ENCODE measurements around the gene PRRC2B.

PRRC2B gene

DNA sequence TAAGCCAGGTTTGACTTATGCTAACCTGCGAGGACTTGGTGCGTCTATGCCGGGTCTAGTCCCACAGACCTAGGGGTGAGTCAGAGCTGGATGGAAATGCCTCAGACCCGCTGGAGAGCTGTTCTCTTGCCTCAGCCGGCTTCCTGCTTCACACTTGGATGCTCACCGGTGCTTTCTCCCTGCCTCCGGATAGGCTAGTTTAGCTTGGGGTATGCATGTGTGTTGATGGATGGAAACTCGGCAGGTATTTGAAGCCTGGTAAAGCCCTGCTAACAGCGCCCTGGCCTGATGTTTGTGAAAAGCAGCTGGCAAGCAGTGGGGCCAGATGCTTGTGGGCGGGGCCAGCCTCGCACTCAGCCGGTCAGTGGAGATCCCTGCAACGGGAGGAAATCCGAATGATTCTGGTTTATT, 29.3 kb downstream of the PRRC2B start:
- TF ChIP-seq, protein P1, sequence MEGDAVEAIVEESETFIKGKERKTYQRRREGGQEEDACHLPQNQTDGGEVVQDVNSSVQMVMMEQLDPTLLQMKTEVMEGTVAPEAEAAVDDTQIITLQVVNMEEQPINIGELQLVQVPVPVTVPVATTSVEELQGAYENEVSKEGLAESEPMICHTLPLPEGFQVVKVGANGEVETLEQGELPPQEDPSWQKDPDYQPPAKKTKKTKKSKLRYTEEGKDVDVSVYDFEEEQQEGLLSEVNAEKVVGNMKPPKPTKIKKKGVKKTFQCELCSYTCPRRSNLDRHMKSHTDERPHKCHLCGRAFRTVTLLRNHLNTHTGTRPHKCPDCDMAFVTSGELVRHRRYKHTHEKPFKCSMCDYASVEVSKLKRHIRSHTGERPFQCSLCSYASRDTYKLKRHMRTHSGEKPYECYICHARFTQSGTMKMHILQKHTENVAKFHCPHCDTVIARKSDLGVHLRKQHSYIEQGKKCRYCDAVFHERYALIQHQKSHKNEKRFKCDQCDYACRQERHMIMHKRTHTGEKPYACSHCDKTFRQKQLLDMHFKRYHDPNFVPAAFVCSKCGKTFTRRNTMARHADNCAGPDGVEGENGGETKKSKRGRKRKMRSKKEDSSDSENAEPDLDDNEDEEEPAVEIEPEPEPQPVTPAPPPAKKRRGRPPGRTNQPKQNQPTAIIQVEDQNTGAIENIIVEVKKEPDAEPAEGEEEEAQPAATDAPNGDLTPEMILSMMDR (IDR thresholded peaks at IDR 0.05), result no peak
- no peaks in the 10 kb centered on the region for H3K9me3 ChIP-seq
- H3K4me1 ChIP-seq (ENCODE audit: control insufficient read depth in 1 of 2, insufficient read depth in 1 of 2, low read depth in 1 of 2, low read length in 1 of 2), result peaks cover 9 to 11% of the 10 kb centered on the region in 2 experiments
- no peak overlapping the region for H3K4me3 ChIP-seq (ENCODE audit: low read depth in 1 of 2, low read length in 1 of 2)
- no peak overlapping the region for H3K27ac ChIP-seq
- H3K36me3 ChIP-seq, result peaks cover 8% of the 10 kb centered on the region
- no peaks in the 10 kb centered on the region for H3K27me3 ChIP-seq

DNA sequence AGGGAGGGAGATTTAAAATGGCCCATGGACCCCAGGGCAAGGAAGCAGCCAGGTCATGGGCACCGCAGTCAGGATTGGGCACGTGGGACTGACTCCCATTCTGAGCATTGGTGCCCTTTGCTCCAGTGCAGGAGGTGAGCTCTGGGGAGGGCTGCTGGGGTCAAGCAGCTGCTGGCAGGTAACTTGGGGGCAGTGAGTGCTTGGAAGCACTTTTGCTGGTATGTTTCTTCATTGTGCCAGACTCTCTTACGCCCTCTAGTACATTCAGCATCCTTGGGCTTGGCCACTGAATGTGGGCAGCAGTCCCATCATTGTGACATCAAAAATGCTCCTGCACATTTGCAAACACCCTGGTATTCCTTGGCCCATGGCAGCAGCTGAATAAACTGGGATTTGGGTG, 32.7 kb downstream of the PRRC2B start:
- H3K4me1 ChIP-seq (ENCODE audit: control insufficient read depth in 1 of 2, insufficient read depth in 1 of 2, low read depth in 1 of 2, low read length in 1 of 2), result no peaks in the 10 kb centered on the region
- H3K4me3 ChIP-seq (ENCODE audit: low read depth in 1 of 2, low read length in 1 of 2), result no peak overlapping the region
- H3K36me3 ChIP-seq, result peaks cover 7% of the 10 kb centered on the region
- TF ChIP-seq, protein P1 (IDR thresholded peaks at IDR 0.05), result no peak
- no peaks in the 10 kb centered on the region for H3K27me3 ChIP-seq
- H3K9me3 ChIP-seq, result no peaks in the 10 kb centered on the region
- no peak overlapping the region for H3K27ac ChIP-seq

DNA sequence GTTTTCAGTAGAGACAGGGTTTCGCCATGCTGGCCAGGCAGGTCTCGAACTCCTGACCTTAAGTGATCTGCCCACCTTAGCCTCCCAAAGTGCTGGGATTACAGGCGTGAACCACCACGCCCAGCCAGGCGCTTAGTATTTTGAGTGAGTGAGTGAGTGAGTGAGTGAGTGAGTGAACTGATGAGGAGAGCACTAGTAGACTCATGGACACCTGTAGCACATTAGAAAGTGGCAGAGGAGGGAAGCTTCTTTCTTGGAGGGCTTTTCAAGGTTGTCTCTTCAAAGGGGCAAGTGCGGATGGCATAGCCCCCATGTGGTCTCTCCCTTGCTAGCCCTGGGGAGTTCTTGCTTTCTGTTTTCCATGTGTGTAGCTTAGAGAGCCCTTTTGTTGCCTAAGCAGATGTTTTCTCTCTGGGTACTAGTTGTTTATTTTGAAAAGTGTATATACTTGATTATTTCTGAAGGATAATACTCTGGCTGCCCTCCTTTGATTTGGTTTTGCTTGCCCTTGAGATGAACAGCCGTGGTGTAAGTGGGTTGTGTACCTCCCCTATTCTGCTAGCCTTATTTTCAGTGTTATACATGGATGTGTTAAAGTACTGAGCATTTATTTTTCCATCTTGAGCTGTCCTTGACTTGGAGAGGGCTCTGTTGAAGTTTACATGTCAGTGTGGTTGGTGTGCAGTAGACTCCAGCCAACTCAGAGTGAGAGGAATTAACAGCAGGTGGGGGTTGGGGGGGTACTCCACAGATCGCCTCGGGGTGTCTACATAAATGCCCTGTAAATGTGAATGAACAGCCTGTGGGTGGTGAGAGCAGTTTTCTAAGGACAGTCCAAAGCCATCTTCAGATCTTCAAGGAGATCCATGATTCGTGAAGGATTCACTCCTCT, 35.5 kb downstream of the PRRC2B start:
- no peaks in the 10 kb centered on the region for H3K9me3 ChIP-seq
- peaks cover 29% of the 10 kb centered on the region for H3K36me3 ChIP-seq
- TF ChIP-seq, protein P1 (IDR thresholded peaks at IDR 0.05), result no peak
- no peak overlapping the region for H3K4me3 ChIP-seq (ENCODE audit: low read depth in 1 of 2, low read length in 1 of 2)
- no peaks in the 10 kb centered on the region for H3K27me3 ChIP-seq
- no peak overlapping the region for H3K27ac ChIP-seq
- peaks cover 0 to 7% of the 10 kb centered on the region in 2 experiments for H3K4me1 ChIP-seq (ENCODE audit: control insufficient read depth in 1 of 2, insufficient read depth in 1 of 2, low read depth in 1 of 2, low read length in 1 of 2)

DNA sequence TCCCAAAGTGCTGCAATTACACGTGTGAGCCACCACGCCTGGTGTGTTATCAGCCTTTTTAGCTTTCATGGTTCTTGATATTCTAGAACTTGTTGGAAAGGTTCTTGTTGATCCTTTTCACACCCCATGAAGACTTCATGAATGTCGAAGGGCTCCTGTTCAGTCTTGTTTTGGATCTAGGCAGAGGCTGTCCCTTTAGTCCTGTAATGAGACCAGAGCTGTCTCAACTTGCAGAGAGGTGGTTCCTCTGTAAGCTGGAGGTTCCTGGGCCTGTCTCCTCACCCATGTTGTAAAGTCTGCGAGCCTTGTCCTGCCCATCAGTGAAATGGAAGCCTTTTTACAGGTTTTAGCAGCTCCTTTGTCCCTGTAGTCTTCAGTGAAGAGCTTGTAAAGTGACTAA, 38.2 kb downstream of the PRRC2B start:
- H3K9me3 ChIP-seq, result no peaks in the 10 kb centered on the region
- no peaks in the 10 kb centered on the region for H3K27me3 ChIP-seq
- H3K4me3 ChIP-seq (ENCODE audit: low read depth in 1 of 2, low read length in 1 of 2), result no peak overlapping the region
- peaks cover 0 to 7% of the 10 kb centered on the region in 2 experiments for H3K4me1 ChIP-seq (ENCODE audit: control insufficient read depth in 1 of 2, insufficient read depth in 1 of 2, low read depth in 1 of 2, low read length in 1 of 2)
- TF ChIP-seq, protein P1 (IDR thresholded peaks at IDR 0.05), result no peak
- H3K36me3 ChIP-seq, result peaks cover 47% of the 10 kb centered on the region
- no peak overlapping the region for H3K27ac ChIP-seq

DNA sequence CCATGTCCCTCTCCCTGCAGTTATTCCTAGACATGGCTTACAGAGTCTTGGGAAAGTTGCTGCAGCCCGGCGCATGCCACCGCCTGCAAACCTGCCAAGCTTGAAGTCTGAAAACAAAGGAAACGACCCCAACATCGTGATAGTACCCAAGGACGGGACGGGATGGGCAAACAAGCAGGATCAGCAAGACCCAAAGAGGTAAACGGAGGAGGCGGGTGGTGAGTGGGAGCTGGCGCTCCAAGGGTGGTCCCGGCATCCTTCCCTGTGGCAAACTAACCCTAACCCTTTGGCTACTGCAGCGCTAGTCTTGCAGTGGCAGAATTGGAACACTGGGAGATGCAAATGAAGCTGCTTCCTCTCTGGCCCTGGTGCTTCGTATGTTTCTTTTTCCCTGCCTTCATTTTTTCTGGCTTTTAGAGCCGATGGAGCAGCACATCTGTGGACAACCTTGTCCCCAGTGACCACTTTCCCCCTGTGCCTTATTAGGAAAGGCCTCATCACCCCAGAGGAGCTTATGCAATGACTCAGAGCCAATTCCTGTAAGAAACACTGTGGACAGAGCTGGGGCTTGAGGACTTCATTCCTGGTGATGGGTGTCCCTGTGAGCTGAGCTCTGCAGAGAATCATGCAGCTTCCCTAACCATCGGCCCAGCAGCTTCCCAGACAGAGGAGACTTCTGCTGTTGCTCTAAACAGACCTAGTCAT, 38.9 kb downstream of the PRRC2B start:
- TF ChIP-seq, protein P1 (IDR thresholded peaks at IDR 0.05), result no peak
- Histone ChIP-seq H3K4me1 (ENCODE audit: control insufficient read depth in 1 of 2, insufficient read depth in 1 of 2, low read depth in 1 of 2, low read length in 1 of 2) (peaks cover 0 to 7% of the 10 kb centered on the region in 2 experiments), H3K4me3 (ENCODE audit: low read depth in 1 of 2, low read length in 1 of 2) (no peak overlapping the region), H3K9me3 (no peaks in the 10 kb centered on the region), H3K36me3 (peaks cover 54% of the 10 kb centered on the region), H3K27ac (no peak overlapping the region), H3K27me3 (no peaks in the 10 kb centered on the region)

Measured in neutrophil (primary cell).